ENCODE measurements around the gene SERPINH1.

GRCh38 chr11:75543806-75544205, 18.2 kb upstream of the SERPINH1 start:
- TF ChIP-seq POLR2A (IDR thresholded peaks at IDR 0.05), result no peak
- no peak for TF ChIP-seq CTCF (IDR thresholded peaks at IDR 0.05)
